Endothelial cell of umbilical vein (primary cell): ENCODE results near the gene CHRNE. TPM values are rescaled to one million over a fixed set of nuclear protein-coding genes. Genes with fewer than 3 reads are reported as not detected.

Experiments
- BruUV-seq: library from RNA; stranded (reverse); fragments of 400-500 nt; replicated peaks from 2 replicates; lab custom pipeline; 2021; lab: Mats Ljungman, UMichigan
- CTCF ChIA-PET: fragments of 300-600, 350-600 bp; sonication (Branson Sonifier 250); formaldehyde crosslinking; loops from one replicate; lab custom pipeline; 2021; ENCODE audit warnings: antibody characterized with exemption, inconsistent platforms; lab: Charles Lee
- POLR2A ChIA-PET: fragments of 300-600, 350-600 bp; sonication (Branson Sonifier 250); formaldehyde crosslinking; loops from one replicate; lab custom pipeline; 2021; ENCODE audit warnings: antibody characterized with exemption, inconsistent platforms; lab: Charles Lee
- DNase-seq: peaks from one replicate; pipeline ENCODE4 v3.0.0-alpha.2; 2011; ENCODE audit warnings: low read depth, low spot score
- FAIRE-seq: peaks from 2 replicates; lab custom pipeline; 2011; peaks lifted over from hg19 to GRCh38; lab: Jason Lieb, UNC
- H2AFZ ChIP-seq: 2 replicates; pipeline ENCODE4 v1.6.0; 2012; ENCODE audit warnings: low read depth, low read length, control low read depth, inconsistent platforms
- H3K27ac ChIP-seq: 2 replicates; pipeline ENCODE4 v1.5.1; 2011; ENCODE audit warnings: low read depth, mild to moderate bottlenecking, control low read depth, low read length, moderate library complexity; ENCODE audit not compliant: insufficient read depth
- H3K27me3 ChIP-seq, 2 experiments: 2 replicates each; pipeline versions ENCODE4 v1.6.0 to v1.6.1; 2011; ENCODE audit warnings: low read length in 2 of 2, mixed read lengths in 1 of 2; ENCODE audit not compliant: control insufficient read depth in 2 of 2, insufficient read depth in 2 of 2
- H3K36me3 ChIP-seq, 2 experiments: 2 replicates in 1 of 2; 3 replicates in 1 of 2; pipeline ENCODE4 v1.5.1; 2011; ENCODE audit warnings: low read length in 2 of 2, mild to moderate bottlenecking in 1 of 2, moderate library complexity in 1 of 2; ENCODE audit not compliant: control insufficient read depth in 2 of 2, insufficient read depth in 2 of 2; ENCODE audit errors: extremely low read depth in 1 of 2
- H3K4me1 ChIP-seq: 3 replicates; pipeline ENCODE4 v1.5.1; 2011; ENCODE audit warnings: mild to moderate bottlenecking, low read length; ENCODE audit not compliant: control insufficient read depth, insufficient read depth; ENCODE audit errors: extremely low read depth
- H3K4me2 ChIP-seq: 2 replicates; pipeline ENCODE4 v1.6.1; 2011; ENCODE audit warnings: low read length, control low read depth, mixed read lengths; ENCODE audit not compliant: insufficient read depth
- H3K4me3 ChIP-seq, 3 experiments: fragments of 200-600 bp in 1 of 3; sonication (generic), shearing (Covaris generic) in 1 of 3; replicated peaks in 1 of 3; 2 replicates each; pipeline ENCODE4 v1.5.1; 2011 to 2016; ENCODE audit warnings: control low read depth in 3 of 3, low read length in 3 of 3, mild to moderate bottlenecking in 2 of 3, inconsistent platforms in 1 of 3, low read depth in 1 of 3, moderate library complexity in 1 of 3; ENCODE audit not compliant: insufficient read depth in 1 of 3
- H3K79me2 ChIP-seq: 2 replicates; pipeline ENCODE4 v1.6.0; 2012; ENCODE audit warnings: low read length, inconsistent platforms; ENCODE audit not compliant: control insufficient read depth, insufficient read depth
- H3K9ac ChIP-seq: replicated peaks from 2 replicates; pipeline ENCODE3; 2011; ENCODE audit warnings: low read length, control low read depth; ENCODE audit not compliant: insufficient read depth; ENCODE audit errors: extremely low read depth
- H3K9me1 ChIP-seq: replicated peaks from 3 replicates; pipeline ENCODE4 v1.6.0; 2011; ENCODE audit warnings: mild to moderate bottlenecking, low read length; ENCODE audit not compliant: control insufficient read depth, insufficient read depth; ENCODE audit errors: extremely low read depth
- H3K9me3 ChIP-seq: replicated peaks from 2 replicates; pipeline ENCODE4 v1.5.1; 2012; ENCODE audit warnings: low read length, inconsistent platforms; ENCODE audit not compliant: control insufficient read depth, insufficient read depth
- H4K20me1 ChIP-seq: replicated peaks from 2 replicates; pipeline ENCODE3; 2011; ENCODE audit warnings: mild to moderate bottlenecking, low read length; ENCODE audit not compliant: control insufficient read depth, insufficient read depth; ENCODE audit errors: extremely low read depth
- FOS ChIP-seq: IDR thresholded peaks from 2 replicates; pipeline ENCODE4 v1.6.1; 2011; ENCODE audit warnings: mild to moderate bottlenecking, low read length, moderate library complexity, borderline replicate concordance; ENCODE audit not compliant: insufficient read depth
- GATA2 ChIP-seq: IDR thresholded peaks from 2 replicates; pipeline ENCODE4 v1.7.0; 2011; ENCODE audit warnings: low read depth, mild to moderate bottlenecking, moderate library complexity, mixed read lengths, low read length; ENCODE audit not compliant: insufficient read length, insufficient read depth
- POLR2A ChIP-seq: IDR thresholded peaks from 2 replicates; pipeline ENCODE4 v1.6.1; 2012; ENCODE audit warnings: low read depth, mild to moderate bottlenecking, control low read depth, low read length
- dilution Hi-C: fragments of 300-500 bp; cut with MboI; formaldehyde crosslinking; loops from one replicate; pipeline ENCODE4 v1.15.0; 2019; ENCODE audit warnings: low sequenced_read_pairs; ENCODE audit not compliant: extremely low pct_ligation_motif_present
- intact Hi-C: fragments of 100-400 bp; cut with micrococcal nuclease; formaldehyde crosslinking; loops from one replicate; pipeline ENCODE4 v1.10.0; 2022
- polyA plus RNA-seq, 4 experiments: library from polyadenylated mRNA; depleted of rRNA in 3 of 4; stranded (reverse) in 3 of 4; unstranded in 1 of 4; fragments of >200 nt; gene quantifications; 2 replicates each; pipeline versions ENCODE4 v1.2.1 to v1.2.3, GENCODE V29; 2011 to 2012; ENCODE audit warnings: missing spikeins in 1 of 4
- total RNA-seq: library from RNA; stranded (reverse); gene quantifications from 2 replicates; pipeline ENCODE4 v1.2.3, GENCODE V29; 2021
- TF ChIP-seq, protein P1 (sequence below), 2 donors: IDR thresholded peaks; 1 replicate in 1 of 2; 2 replicates in 1 of 2; pipeline ENCODE4 v1.5.1; 2011; ENCODE audit warnings: low read length in 2 of 2, mild to moderate bottlenecking in 2 of 2, moderate library complexity in 2 of 2, control low read depth in 1 of 2, inconsistent platforms in 1 of 2, low read depth in 1 of 2; ENCODE audit not compliant: insufficient read depth in 1 of 2; ENCODE audit errors: extremely low read depth in 1 of 2

CHRNE gene
- total and polyA plus RNA-seq, 2 donors (not counting 3 experiments of a cell fraction or from before 2014, with no cell fraction given), result 0.84 to 1.1 TPM

DNA sequence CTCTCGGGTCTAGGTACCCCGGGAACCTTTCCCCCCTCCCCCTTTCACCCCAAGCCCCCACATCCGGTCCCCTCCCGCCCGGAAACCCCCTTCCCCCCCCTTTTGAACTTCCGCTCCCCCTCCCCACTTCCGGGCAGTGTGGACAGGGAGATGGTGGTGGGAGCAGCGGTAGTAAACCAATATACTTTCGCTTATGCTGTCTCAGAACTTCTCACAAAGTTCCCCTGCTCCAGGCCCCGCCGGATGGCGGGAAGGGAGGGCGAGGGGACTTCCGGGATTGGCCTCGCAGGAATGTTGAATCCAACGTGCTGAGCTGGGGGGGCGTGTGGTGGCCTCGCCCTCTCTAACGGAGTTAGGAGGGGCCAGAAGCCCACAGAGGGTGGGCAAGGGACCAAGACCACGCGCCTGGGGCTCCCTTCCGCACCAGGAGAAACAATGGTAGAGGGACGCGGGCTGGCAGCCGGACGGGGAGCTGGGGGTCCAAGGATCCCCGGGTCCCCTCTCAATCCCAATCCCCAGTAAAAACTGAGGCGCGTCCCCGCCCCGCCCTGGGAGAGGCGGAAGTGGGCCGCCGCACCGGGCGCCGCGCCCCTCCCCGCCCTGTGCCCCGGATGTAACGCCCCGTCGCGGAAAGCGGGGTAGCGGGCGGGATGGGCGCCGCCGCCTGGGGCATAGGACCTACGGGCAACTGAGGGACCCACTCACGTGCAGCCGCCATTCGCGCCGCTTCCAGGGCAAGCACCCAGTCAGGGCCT lies 44.7 kb upstream of the CHRNE start:
- no peaks in the 10 kb centered on the region for H3K9me3 ChIP-seq
- H3K4me1 ChIP-seq, result peaks cover 30% of the 10 kb centered on the region
- peak; percentile 44 for FAIRE-seq
- H3K9me1 ChIP-seq, result no peaks in the 10 kb centered on the region
- peak overlapping the region; percentile 85 for H3K27ac ChIP-seq
- no TSS peak for BruUV-seq
- TF ChIP-seq GATA2 (no peak), FOS (no peak), POLR2A (peak; percentile 46)
- TF ChIP-seq, protein P1, sequence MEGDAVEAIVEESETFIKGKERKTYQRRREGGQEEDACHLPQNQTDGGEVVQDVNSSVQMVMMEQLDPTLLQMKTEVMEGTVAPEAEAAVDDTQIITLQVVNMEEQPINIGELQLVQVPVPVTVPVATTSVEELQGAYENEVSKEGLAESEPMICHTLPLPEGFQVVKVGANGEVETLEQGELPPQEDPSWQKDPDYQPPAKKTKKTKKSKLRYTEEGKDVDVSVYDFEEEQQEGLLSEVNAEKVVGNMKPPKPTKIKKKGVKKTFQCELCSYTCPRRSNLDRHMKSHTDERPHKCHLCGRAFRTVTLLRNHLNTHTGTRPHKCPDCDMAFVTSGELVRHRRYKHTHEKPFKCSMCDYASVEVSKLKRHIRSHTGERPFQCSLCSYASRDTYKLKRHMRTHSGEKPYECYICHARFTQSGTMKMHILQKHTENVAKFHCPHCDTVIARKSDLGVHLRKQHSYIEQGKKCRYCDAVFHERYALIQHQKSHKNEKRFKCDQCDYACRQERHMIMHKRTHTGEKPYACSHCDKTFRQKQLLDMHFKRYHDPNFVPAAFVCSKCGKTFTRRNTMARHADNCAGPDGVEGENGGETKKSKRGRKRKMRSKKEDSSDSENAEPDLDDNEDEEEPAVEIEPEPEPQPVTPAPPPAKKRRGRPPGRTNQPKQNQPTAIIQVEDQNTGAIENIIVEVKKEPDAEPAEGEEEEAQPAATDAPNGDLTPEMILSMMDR (IDR thresholded peaks at IDR 0.05; ENCODE audit: extremely low read depth in 1 of 2, insufficient read depth in 1 of 2, low read depth in 1 of 2, low read length in 2 of 2), result no peak
- DNase-seq, result peak; percentile 36
- no peaks in the 10 kb centered on the region for H4K20me1 ChIP-seq
- peaks cover 57% of the 10 kb centered on the region for H3K79me2 ChIP-seq
- intact Hi-C loops (loop anchor here (1.0 to 2.0 kb wide), 3 partner anchors 7 to 39 kb away; partner anchors contain the start of genes RNF167, SLC25A11 and SPAG7), dilution Hi-C loops (no loop called here)
- peak overlapping the region; percentile 86 to 99 (median 95) for H3K4me3 ChIP-seq
- H3K9ac ChIP-seq, result peak overlapping the region; percentile 76
- ChIA-PET CTCF (interaction anchor here (1.3 to 2.8 kb wide), 3 partner anchors 36 to 45 kb away, joined by 3 to 12 read pairs (median 3); partner anchors contain the start of gene CHRNE), POLR2A (interaction anchor here (2.3 kb wide), 1 partner anchor 20 kb away, joined by 18 read pairs; the partner anchor contains the start of gene SPAG7)
- H2AFZ ChIP-seq, result no peak overlapping the region
- H3K4me2 ChIP-seq, result peak overlapping the region; percentile 42
- H3K36me3 ChIP-seq, result peaks cover 13 to 27% of the 10 kb centered on the region in 2 experiments
- H3K27me3 ChIP-seq, result no peaks in the 10 kb centered on the region
